AG04449 (cell line): Measurements from ENCODE around the gene PPP2R2C.

Experiments
- CTCF ChIA-PET: fragments of 350-600 bp; formaldehyde crosslinking; extraction: SDS; loops from one replicate; lab custom pipeline; 2021; ENCODE audit warnings: antibody characterized with exemption; lab: Yijun Ruan, JAX
- POLR2A ChIA-PET: fragments of 400-600, 350-600 bp; formaldehyde crosslinking; extraction: SDS; loops from one replicate; lab custom pipeline; 2020; ENCODE audit warnings: antibody characterized with exemption, inconsistent platforms; lab: Yijun Ruan, JAX
- DNase-seq: peaks from one replicate; pipeline ENCODE4 v3.0.0-alpha.2; 2010; ENCODE audit warnings: low read depth, low spot score
- H3K4me3 ChIP-seq: 2 replicates; pipeline ENCODE4 v1.5.1; 2011; ENCODE audit warnings: low read depth, mild to moderate bottlenecking, control low read depth, low read length
- CTCF ChIP-seq: IDR thresholded peaks from one replicate; pipeline ENCODE4 v1.5.1; 2011; ENCODE audit warnings: mild to moderate bottlenecking, moderate library complexity, low read length, control low read depth, inconsistent platforms; ENCODE audit not compliant: insufficient read depth; ENCODE audit errors: missing control alignments

The PPP2R2C gene

GRCh38 chr4:6301732-6302442 is 170.5 kb downstream of the PPP2R2C start:
- no peak overlapping the region for H3K4me3 ChIP-seq
- TF ChIP-seq CTCF = no peak
- ChIA-PET POLR2A (no interaction called here), CTCF (interaction anchor here (1.1 to 1.5 kb wide), 2 partner anchors 25 to 52 kb away, joined by 5 read pairs; no protein-coding TSS in a partner anchor)
- no peak for DNase-seq

GRCh38 chr4:6301051-6301731 is 171.2 kb downstream of the PPP2R2C start:
- DNase-seq = no peak
- ChIA-PET POLR2A (no interaction called here), CTCF (interaction anchor here (1.5 kb wide), 1 partner anchor 51 kb away, joined by 5 read pairs; no protein-coding TSS in a partner anchor)
- no peak for TF ChIP-seq CTCF
- no peak overlapping the region for H3K4me3 ChIP-seq

GRCh38 chr4:6300359-6300758 is 172.1 kb downstream of the PPP2R2C start:
- H3K4me3 ChIP-seq = no peak overlapping the region
- no peak for TF ChIP-seq CTCF
- no peak for DNase-seq
- ChIA-PET CTCF (no interaction called here), POLR2A (no interaction called here)

GRCh38 chr4:6299875-6300274 is 172.5 kb downstream of the PPP2R2C start:
- DNase-seq = no peak
- ChIA-PET CTCF (no interaction called here), POLR2A (no interaction called here)
- no peak for TF ChIP-seq CTCF
- no peak overlapping the region for H3K4me3 ChIP-seq

GRCh38 chr4:6298852-6299251 is 173.6 kb downstream of the PPP2R2C start:
- H3K4me3 ChIP-seq = no peak overlapping the region
- TF ChIP-seq CTCF = no peak
- CTCF ChIA-PET = interaction anchor here (0.9 kb wide), 1 partner anchor 48 kb away, joined by 4 read pairs; no protein-coding TSS in a partner anchor
- no peak for DNase-seq
- POLR2A ChIA-PET = no interaction called here

- H3K4me3 ChIP-seq = no peak overlapping the region
- DNase-seq = no peak
- no peak for TF ChIP-seq CTCF
- POLR2A ChIA-PET = no interaction called here
- CTCF ChIA-PET = interaction anchor here (0.9 to 1.2 kb wide), 2 partner anchors 10 to 47 kb away, joined by 3 to 4 read pairs; no protein-coding TSS in a partner anchor
Measured at GRCh38 chr4:6298035-6298434, 174.4 kb downstream of the PPP2R2C start.
